Omental fat pad (tissue), 4 donors: ENCODE measurements around the gene GLI3. TPM values are rescaled to one million over a fixed set of nuclear protein-coding genes. Genes with fewer than 3 reads are reported as not detected.

Source experiments
- ATAC-seq: fragments of 150-250 bp; one replicate; pipeline ENCODE4 v1.9.1; 2016; ENCODE audit warnings: mild to moderate bottlenecking, moderate library complexity; ENCODE audit not compliant: low FRiP score
- DNase-seq: peaks from one replicate; pipeline ENCODE4 v3.0.0-alpha.2; 2019; ENCODE audit warnings: low spot score
- CTCF ChIP-seq, 3 donors: fragments of 450-650 bp; IDR thresholded peaks; one replicate each; pipeline ENCODE4 v1.5.1; 2016 to 2017; ENCODE audit warnings: antibody characterized with exemption in 3 of 3, mild to moderate bottlenecking in 3 of 3, moderate library complexity in 2 of 3
- total RNA-seq, 4 donors: library from RNA; depleted of rRNA; stranded (reverse); fragments of >200 nt; gene quantifications; one replicate each; pipeline ENCODE4 v1.1.0, GENCODE V29; 2016

GLI3 gene
- total RNA-seq, 4 donors from 2014 or later = 10.0 to 19.2 (median 14.6) TPM

- ATAC-seq = no peak
- no peak for TF ChIP-seq CTCF (IDR thresholded peaks at IDR 0.05)
- DNase-seq = no peak
Observed at GRCh38 chr7:42084263-42084662, 152.7 kb downstream of the GLI3 start.

GRCh38 chr7:42083284-42083683 lies 153.7 kb downstream of the GLI3 start:
- no peak for DNase-seq
- no peak for TF ChIP-seq CTCF (IDR thresholded peaks at IDR 0.05)
- ATAC-seq = no peak

GRCh38 chr7:42082144-42082543 lies 154.9 kb downstream of the GLI3 start:
- TF ChIP-seq CTCF (IDR thresholded peaks at IDR 0.05) = no peak
- ATAC-seq (peak; percentile 36), DNase-seq (no peak)

- ATAC-seq (no peak), DNase-seq (no peak)
- TF ChIP-seq CTCF (IDR thresholded peaks at IDR 0.05) = no peak
Observed at GRCh38 chr7:42081671-42082070, 155.3 kb downstream of the GLI3 start.

- ATAC-seq (no peak), DNase-seq (no peak)
- TF ChIP-seq CTCF (IDR thresholded peaks at IDR 0.05) = no peak
Observed at GRCh38 chr7:42080841-42081586, 156.0 kb downstream of the GLI3 start.

- no peak for DNase-seq
- no peak for TF ChIP-seq CTCF (IDR thresholded peaks at IDR 0.05)
- peak; percentile 11 for ATAC-seq
Observed at GRCh38 chr7:42077271-42078135, 159.5 kb downstream of the GLI3 start.
